ENCODE data around the gene ITSN1. TPM values are rescaled to one million over a fixed set of nuclear protein-coding genes. Genes with fewer than 3 reads are reported as not detected.

The ITSN1 gene
- total and polyA plus RNA-seq, 2 experiments from 2014 or later, result 35.5 to 57.1 TPM

DNA sequence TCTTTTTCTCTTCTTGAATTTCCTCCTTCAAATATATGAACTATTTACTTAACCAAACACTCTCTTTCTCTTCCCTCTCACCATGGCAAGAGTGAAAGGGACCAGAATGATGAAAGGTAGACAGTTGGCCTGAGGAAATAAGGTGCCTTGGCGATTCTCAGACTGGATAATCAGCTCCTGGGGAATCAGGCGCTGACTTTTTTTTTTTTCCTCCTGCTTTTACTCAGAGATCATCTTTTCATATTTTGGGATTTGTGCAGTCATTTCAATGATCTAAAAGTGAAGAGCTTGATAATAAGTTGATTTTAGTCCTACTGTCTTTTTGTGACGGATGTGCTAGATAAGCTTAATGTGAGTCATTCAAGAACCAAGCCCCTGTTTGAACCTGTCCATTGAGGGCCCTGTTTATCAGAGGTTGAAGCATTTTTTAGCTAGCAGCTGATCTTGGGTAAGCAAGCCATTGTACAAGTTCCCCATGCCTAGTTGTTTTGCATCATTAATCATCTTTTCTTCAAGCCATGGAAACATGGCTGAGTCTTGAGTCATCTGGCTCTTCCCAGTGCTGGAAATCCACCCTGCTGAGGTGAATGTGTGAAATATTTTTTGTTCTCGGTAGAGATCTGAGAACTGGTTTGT lies 40.8 kb downstream of the ITSN1 start:
- Histone ChIP-seq H3K4me2 (ENCODE audit: unreplicated experiment) (peak overlapping the region; percentile 83), H3K36me3 (ENCODE audit: low read depth) (no peaks in the 10 kb centered on the region), H3K27ac (peak overlapping the region; percentile 72), H3F3A (ENCODE audit: insufficient read depth) (peaks cover 54% of the 10 kb centered on the region), H3K79me2 (ENCODE audit: insufficient read depth) (peaks cover 89% of the 10 kb centered on the region), H3K4me3 (peak overlapping the region; percentile 51), H4K20me1 (ENCODE audit: insufficient read depth) (no peaks in the 10 kb centered on the region; the same call in 1 of the 2 replicates), H2AFZ (no peak overlapping the region), H3K27me3 (replicated peaks; ENCODE audit: insufficient read depth) (no peaks in the 10 kb centered on the region), H3K9me2 (ENCODE audit: insufficient read depth) (no peaks in the 10 kb centered on the region), H3K9me3 (ENCODE audit: low read depth) (no peaks in the 10 kb centered on the region), H3K4me1 (ENCODE audit: insufficient read depth) (peaks cover 54% of the 10 kb centered on the region), H3K9ac (peak overlapping the region; percentile 26; the same call in 1 of the 2 replicates)
- 49 to 52% methylated on average over 4 of the region's 4 CpGs for WGBS, 2 experiments (ENCODE audit: low coverage in 1 of 2, low lambda C conversion rate in 2 of 2, missing lambda C conversion rate in 2 of 2)
- DNase-seq, result peak; percentile 87
- in situ Hi-C loops (cut with MboI), result no loop called here
- no peak for TF ChIP-seq EZH2phosphoT487 (IDR thresholded peaks at IDR 0.05; ENCODE audit: insufficient read depth, low read depth)
- no peak for TF ChIP-seq EZH2 (IDR thresholded peaks at IDR 0.05; ENCODE audit: insufficient read depth, poor library complexity, severe bottlenecking)

DNA sequence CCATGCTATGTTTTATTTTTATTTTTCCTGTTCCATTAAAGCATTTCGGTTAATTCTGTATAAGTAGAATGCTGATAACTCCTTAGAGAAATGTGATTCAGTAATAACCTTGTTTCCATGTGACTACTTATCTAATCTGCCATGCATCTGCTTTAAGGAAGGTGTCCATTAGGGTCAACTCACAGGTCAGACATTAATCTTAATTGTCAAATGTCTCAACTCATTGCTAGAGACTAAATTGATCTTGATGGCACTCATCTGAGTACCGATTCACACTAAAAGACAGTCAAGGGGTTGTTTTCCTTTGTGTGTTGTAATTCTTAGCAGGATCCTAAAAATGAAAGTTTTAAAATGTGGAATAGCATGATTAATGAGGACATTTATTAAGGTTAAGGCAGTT lies 41.8 kb downstream of the ITSN1 start:
- H3F3A ChIP-seq (ENCODE audit: insufficient read depth), result peaks cover 54% of the 10 kb centered on the region
- no peaks in the 10 kb centered on the region for H3K36me3 ChIP-seq (ENCODE audit: low read depth)
- 53 to 67% methylated on average over 2 of the region's 2 CpGs for whole genome bisulfite sequencing, 2 experiments (ENCODE audit: low coverage in 1 of 2, low lambda C conversion rate in 2 of 2, missing lambda C conversion rate in 2 of 2)
- H3K9me3 ChIP-seq (ENCODE audit: low read depth), result no peaks in the 10 kb centered on the region
- peak overlapping the region; percentile 72 for H3K27ac ChIP-seq
- in situ Hi-C loops (cut with MboI), result no loop called here
- no peaks in the 10 kb centered on the region for H3K27me3 ChIP-seq (replicated peaks; ENCODE audit: insufficient read depth)
- H2AFZ ChIP-seq, result no peak overlapping the region
- H3K4me3 ChIP-seq, result peak overlapping the region; percentile 51
- H4K20me1 ChIP-seq (ENCODE audit: insufficient read depth), result no peaks in the 10 kb centered on the region; the same call in 1 of the 2 replicates
- no peak for TF ChIP-seq EZH2 (IDR thresholded peaks at IDR 0.05; ENCODE audit: insufficient read depth, poor library complexity, severe bottlenecking)
- no peak for TF ChIP-seq EZH2phosphoT487 (IDR thresholded peaks at IDR 0.05; ENCODE audit: insufficient read depth, low read depth)
- H3K9me2 ChIP-seq (ENCODE audit: insufficient read depth), result no peaks in the 10 kb centered on the region
- H3K4me1 ChIP-seq (ENCODE audit: insufficient read depth), result peaks cover 64% of the 10 kb centered on the region
- H3K9ac ChIP-seq, result no peak overlapping the region
- no peak for DNase-seq
- H3K79me2 ChIP-seq (ENCODE audit: insufficient read depth), result peaks cover 89% of the 10 kb centered on the region
- peak overlapping the region; percentile 83 for H3K4me2 ChIP-seq (ENCODE audit: unreplicated experiment)

DNA sequence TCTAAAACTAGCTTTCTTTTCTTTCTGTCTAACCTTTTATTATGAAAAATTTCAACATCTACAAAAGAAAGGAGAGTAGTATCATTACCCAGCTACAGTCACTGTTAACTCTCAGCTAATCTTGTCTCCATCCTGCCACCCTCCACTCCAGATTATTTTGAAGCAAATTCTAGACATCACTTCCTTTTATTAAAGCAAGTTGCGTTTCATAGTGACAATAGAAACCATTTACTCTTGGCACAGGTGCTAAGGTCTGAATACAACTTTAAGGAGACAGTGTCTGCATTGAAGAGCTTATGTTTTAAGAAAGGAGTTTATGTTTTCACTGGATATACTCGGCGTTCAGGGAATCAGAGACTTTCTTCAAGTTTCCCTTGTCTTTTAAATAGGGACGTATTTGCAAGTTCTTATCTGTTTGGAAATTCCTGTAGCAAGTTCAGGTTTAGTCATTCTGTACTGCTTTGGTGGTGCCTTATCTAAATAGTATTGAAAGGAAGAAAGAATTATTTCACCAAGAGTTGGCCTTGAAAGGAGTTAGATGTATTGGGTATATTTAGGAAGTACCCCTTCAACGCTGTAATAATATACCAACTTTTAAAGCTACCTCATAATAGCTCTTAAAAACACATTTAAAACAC lies 42.7 kb downstream of the ITSN1 start:
- Histone ChIP-seq H3K4me2 (ENCODE audit: unreplicated experiment) (peak overlapping the region; percentile 83), H3F3A (ENCODE audit: insufficient read depth) (peaks cover 54% of the 10 kb centered on the region), H3K9me2 (ENCODE audit: insufficient read depth) (no peaks in the 10 kb centered on the region), H3K79me2 (ENCODE audit: insufficient read depth) (peaks cover 89% of the 10 kb centered on the region), H3K27me3 (replicated peaks; ENCODE audit: insufficient read depth) (no peaks in the 10 kb centered on the region), H3K4me1 (ENCODE audit: insufficient read depth) (peaks cover 65% of the 10 kb centered on the region), H3K9me3 (ENCODE audit: low read depth) (no peaks in the 10 kb centered on the region), H3K9ac (no peak overlapping the region), H2AFZ (no peak overlapping the region), H4K20me1 (ENCODE audit: insufficient read depth) (no peaks in the 10 kb centered on the region; the same call in 1 of the 2 replicates), H3K27ac (peak overlapping the region; percentile 72), H3K36me3 (ENCODE audit: low read depth) (no peaks in the 10 kb centered on the region), H3K4me3 (peak overlapping the region; percentile 13)
- WGBS, 2 experiments (ENCODE audit: low coverage in 1 of 2, low lambda C conversion rate in 2 of 2, missing lambda C conversion rate in 2 of 2), result 71 to 81% methylated on average over 5 of the region's 5 CpGs
- in situ Hi-C loops (cut with MboI), result no loop called here
- DNase-seq, result no peak
- TF ChIP-seq EZH2 (IDR thresholded peaks at IDR 0.05; ENCODE audit: insufficient read depth, poor library complexity, severe bottlenecking) (no peak), EZH2phosphoT487 (IDR thresholded peaks at IDR 0.05; ENCODE audit: insufficient read depth, low read depth) (no peak)

- Histone ChIP-seq H3K9ac (no peak overlapping the region), H3K27ac (peak overlapping the region; percentile 72), H3K79me2 (ENCODE audit: insufficient read depth) (peaks cover 87% of the 10 kb centered on the region), H3F3A (ENCODE audit: insufficient read depth) (peaks cover 54% of the 10 kb centered on the region), H3K9me3 (ENCODE audit: low read depth) (no peaks in the 10 kb centered on the region), H4K20me1 (ENCODE audit: insufficient read depth) (no peaks in the 10 kb centered on the region; the same call in 1 of the 2 replicates), H2AFZ (no peak overlapping the region), H3K4me1 (ENCODE audit: insufficient read depth) (peaks cover 65% of the 10 kb centered on the region), H3K27me3 (replicated peaks; ENCODE audit: insufficient read depth) (no peaks in the 10 kb centered on the region), H3K9me2 (ENCODE audit: insufficient read depth) (no peaks in the 10 kb centered on the region), H3K4me2 (ENCODE audit: unreplicated experiment) (peak overlapping the region; percentile 83), H3K36me3 (ENCODE audit: low read depth) (no peaks in the 10 kb centered on the region), H3K4me3 (peak overlapping the region; percentile 13)
- in situ Hi-C loops (cut with MboI), result no loop called here
- TF ChIP-seq EZH2 (IDR thresholded peaks at IDR 0.05; ENCODE audit: insufficient read depth, poor library complexity, severe bottlenecking) (no peak), EZH2phosphoT487 (IDR thresholded peaks at IDR 0.05; ENCODE audit: insufficient read depth, low read depth) (no peak)
- peak; percentile 82 for DNase-seq
These were observed 43.4 kb downstream of the ITSN1 start for GRCh38 chr21:33685613-33686197.
